ENCODE data around the gene EME2.

- TF ChIP-seq CTCF (IDR thresholded peaks at IDR 0.05; ENCODE audit: insufficient read depth, low read depth, low read length) (no peak), EZH2 (IDR thresholded peaks at IDR 0.05; ENCODE audit: insufficient read depth, low read length) (no peak)
Observed at GRCh38 chr16:1791256-1791942, 18.8 kb downstream of the EME2 start.

Data from astrocyte (in vitro differentiated cells and primary cell).